Rectal smooth muscle tissue (tissue), 1 donor: ENCODE results near the gene FAM83G.
"Not testable (repeated sequence)": the region's sequence is repeated elsewhere in the genome, so short reads cannot be mapped to it uniquely, and the experiment has no call there.

Source experiments
- H3K27ac ChIP-seq: one replicate; pipeline ENCODE4 v1.7.0; 2013; ENCODE audit warnings: low read depth, low read length, inconsistent platforms
- H3K27me3 ChIP-seq: one replicate; pipeline ENCODE4 v1.7.0; 2013; ENCODE audit warnings: low read length; ENCODE audit not compliant: control insufficient read depth, insufficient read depth
- H3K36me3 ChIP-seq: one replicate; pipeline ENCODE4 v1.7.0; 2013; ENCODE audit warnings: low read length; ENCODE audit not compliant: control insufficient read depth, insufficient read depth
- H3K4me1 ChIP-seq: one replicate; pipeline ENCODE4 v1.7.0; 2013; ENCODE audit warnings: low read length; ENCODE audit not compliant: control insufficient read depth, insufficient read depth
- H3K4me3 ChIP-seq: one replicate; pipeline ENCODE4 v1.7.0; 2013; ENCODE audit warnings: low read length
- H3K9ac ChIP-seq: one replicate; pipeline ENCODE4 v1.7.0; 2013; ENCODE audit warnings: low read length

Gene FAM83G

DNA sequence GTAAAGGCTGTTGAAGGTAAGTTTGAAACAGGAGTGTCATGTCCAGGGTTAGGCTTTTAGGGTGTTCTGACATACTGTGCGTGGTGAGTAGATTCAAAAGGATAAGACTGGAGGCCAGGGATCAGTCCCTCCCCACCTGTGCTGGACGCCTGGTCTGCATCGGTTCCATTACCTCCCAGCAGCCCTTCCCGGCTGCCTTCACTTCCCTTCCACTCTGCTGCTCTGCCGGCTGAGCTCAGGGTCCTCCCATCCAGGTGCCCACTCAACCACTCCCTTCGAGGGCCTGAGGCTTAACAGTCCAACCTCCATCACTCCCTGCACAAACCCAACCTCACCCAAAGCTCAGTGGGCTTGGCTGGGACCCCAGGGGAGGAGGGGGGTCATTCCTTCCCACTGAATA is 56.7 kb downstream of the FAM83G start:
- Histone ChIP-seq H3K9ac (no peak overlapping the region), H3K27ac (no peak overlapping the region), H3K27me3 (no peaks in the 10 kb centered on the region), H3K4me3 (no peak overlapping the region), H3K36me3 (no peaks in the 10 kb centered on the region), H3K4me1 (no peaks in the 10 kb centered on the region)

- H3K9ac ChIP-seq = no peak overlapping the region
- no peaks in the 10 kb centered on the region for H3K27me3 ChIP-seq
- H3K27ac ChIP-seq = no peak overlapping the region
- no peaks in the 10 kb centered on the region for H3K4me1 ChIP-seq
- H3K36me3 ChIP-seq = no peaks in the 10 kb centered on the region
- H3K4me3 ChIP-seq = no peak overlapping the region
These were observed 58.0 kb downstream of the FAM83G start for GRCh38 chr17:18946536-18946935.

DNA sequence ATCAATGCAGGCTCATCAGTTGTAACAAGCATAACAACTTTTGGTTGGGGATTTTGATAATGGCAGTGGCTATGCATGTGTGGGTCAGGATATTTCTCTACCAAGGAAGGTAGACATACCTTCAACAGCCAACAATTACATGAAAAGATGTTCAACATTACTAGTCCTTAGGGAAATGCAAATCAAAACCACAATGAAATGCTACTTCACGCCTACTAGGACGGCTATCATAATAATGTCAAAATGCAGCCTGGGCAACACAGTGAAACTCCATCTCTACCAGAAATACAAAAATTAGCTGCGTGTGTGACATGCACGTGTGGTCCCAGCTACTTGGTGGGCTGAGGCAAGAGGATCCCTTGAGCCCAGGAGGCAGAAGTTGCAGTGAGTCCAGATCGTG is 59.9 kb downstream of the FAM83G start:
- H3K9ac ChIP-seq = no peak overlapping the region
- H3K27me3 ChIP-seq = no peaks in the 10 kb centered on the region
- no peak overlapping the region for H3K27ac ChIP-seq
- H3K4me3 ChIP-seq = no peak overlapping the region
- no peaks in the 10 kb centered on the region for H3K4me1 ChIP-seq
- no peaks in the 10 kb centered on the region for H3K36me3 ChIP-seq

- Histone ChIP-seq H3K9ac (no peak overlapping the region), H3K27me3 (no peaks in the 10 kb centered on the region), H3K4me3 (no peak overlapping the region), H3K27ac (no peak overlapping the region), H3K36me3 (no peaks in the 10 kb centered on the region), H3K4me1 (no peaks in the 10 kb centered on the region)
These were observed 65.9 kb downstream of the FAM83G start for GRCh38 chr17:18938692-18939023.

DNA sequence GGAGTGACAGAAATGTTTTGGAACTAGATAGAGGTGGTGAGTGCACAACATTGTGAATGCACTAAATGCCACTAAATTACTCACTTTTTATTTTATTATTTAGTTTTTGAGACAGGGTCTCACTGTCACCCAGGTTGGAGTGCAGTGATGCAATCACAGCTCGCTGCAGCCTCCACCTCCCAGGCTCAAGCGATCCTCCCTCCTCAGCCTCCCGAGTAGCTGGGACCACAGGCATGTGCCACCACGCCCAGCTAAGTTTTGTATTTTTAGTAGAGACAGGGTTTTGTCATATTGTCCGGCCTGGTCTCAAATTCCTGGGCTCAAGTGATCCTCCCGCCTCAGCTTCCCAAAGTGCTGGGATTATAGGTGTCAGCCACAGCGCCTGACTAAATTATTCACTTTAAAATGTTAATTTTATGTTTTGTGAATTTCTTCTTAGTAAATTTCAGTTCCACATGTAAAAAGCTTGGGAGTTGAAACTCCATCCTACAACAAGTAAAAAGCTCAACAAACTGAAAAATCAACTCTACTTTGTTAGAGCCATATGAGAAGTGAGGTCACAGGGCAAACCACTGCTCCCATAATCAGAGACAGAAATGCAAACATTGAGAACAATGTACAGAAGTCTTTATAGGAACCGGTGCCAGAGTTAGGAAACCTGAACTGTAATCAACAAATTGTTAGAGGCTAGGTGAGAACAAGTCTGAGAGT is 66.4 kb downstream of the FAM83G start:
- H3K4me3 ChIP-seq = no peak overlapping the region
- H3K9ac ChIP-seq = no peak overlapping the region
- no peaks in the 10 kb centered on the region for H3K27me3 ChIP-seq
- no peak overlapping the region for H3K27ac ChIP-seq
- H3K4me1 ChIP-seq = no peaks in the 10 kb centered on the region
- H3K36me3 ChIP-seq = no peaks in the 10 kb centered on the region

- no peaks in the 10 kb centered on the region for H3K4me1 ChIP-seq
- H3K9ac ChIP-seq = no peak overlapping the region
- no peaks in the 10 kb centered on the region for H3K27me3 ChIP-seq
- peaks cover 10% of the 10 kb centered on the region for H3K36me3 ChIP-seq
- no peak overlapping the region for H3K27ac ChIP-seq
- H3K4me3 ChIP-seq = no peak overlapping the region
These were observed 71.2 kb downstream of the FAM83G start for GRCh38 chr17:18933102-18934058.

GRCh38 chr17:18932360-18933055 is 72.1 kb downstream of the FAM83G start:
- no peaks in the 10 kb centered on the region for H3K27me3 ChIP-seq
- no peak overlapping the region for H3K4me3 ChIP-seq
- H3K4me1 ChIP-seq = no peaks in the 10 kb centered on the region
- H3K36me3 ChIP-seq = peaks cover 10% of the 10 kb centered on the region
- H3K9ac ChIP-seq = no peak overlapping the region
- no peak overlapping the region for H3K27ac ChIP-seq

DNA sequence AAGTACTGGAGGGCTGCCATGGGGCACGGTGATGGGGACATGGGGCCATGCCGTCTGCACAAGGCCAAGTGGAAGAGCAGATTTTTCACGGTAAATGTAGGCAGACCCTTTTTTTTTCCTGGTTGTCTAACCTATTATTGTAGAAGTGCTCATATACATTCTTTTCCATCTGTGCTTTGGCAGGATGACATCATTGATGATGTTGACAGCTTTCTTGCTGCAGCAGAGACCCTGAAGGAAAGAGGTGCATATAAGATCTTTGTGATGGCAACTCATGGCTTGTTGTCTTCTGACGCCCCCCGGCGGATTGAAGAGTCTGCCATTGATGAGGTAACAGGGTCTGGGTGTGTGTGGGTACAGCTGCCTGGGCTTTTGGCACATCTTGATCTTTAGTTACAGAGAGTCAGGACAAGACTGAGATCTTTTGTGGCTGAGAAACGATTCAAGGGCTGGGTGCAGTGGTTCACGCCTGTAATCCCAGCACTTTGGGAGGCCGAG is 75.9 kb downstream of the FAM83G start:
- Histone ChIP-seq H3K9ac (no peak overlapping the region), H3K4me1 (no peaks in the 10 kb centered on the region), H3K27ac (no peak overlapping the region), H3K36me3 (peaks cover 12% of the 10 kb centered on the region), H3K4me3 (no peak overlapping the region), H3K27me3 (no peaks in the 10 kb centered on the region)

DNA sequence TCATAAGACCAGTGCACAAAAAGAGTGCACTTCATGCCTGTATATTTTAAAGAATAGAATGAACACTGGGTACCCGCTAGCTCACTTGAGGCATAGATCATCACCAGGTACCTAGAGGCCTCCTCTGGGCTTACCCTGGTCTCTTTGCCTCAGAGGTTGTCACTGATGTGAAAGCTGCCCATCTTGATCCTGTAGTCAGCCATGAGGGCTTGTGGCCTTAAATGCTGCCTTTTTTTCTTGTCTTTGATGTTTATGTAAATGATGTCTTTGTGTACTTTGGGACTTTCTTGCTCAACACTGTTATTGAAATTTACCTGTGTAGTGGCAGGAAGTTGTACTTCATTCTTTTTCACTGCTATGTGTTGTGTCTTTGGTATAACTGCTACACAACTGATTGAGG is 79.4 kb downstream of the FAM83G start:
- Histone ChIP-seq H3K27me3 (no peaks in the 10 kb centered on the region), H3K4me1 (peaks cover 14% of the 10 kb centered on the region), H3K36me3 (peaks cover 5% of the 10 kb centered on the region), H3K27ac (no peak overlapping the region), H3K4me3 (no peak overlapping the region), H3K9ac (no peak overlapping the region)

DNA sequence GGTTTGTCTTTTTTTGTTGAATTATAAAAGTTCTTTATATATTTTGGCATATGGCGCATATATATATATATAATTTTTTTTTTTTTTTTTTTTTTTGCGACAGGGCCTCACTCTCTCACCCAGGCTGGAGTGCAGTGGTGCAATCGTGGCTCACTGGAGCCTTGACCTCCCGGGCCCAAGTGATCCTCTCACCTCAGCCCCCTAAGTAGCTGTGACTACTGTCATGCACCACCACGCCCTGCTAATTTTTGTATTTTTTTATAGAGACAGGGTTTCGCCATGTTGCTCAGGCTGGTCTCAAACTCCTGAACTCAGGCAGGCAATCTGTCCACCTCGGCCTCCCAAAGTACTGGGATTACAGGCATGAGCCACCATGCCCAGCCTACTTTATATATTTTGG is 82.0 kb downstream of the FAM83G start:
- H3K36me3 ChIP-seq, H3K27me3 ChIP-seq, H3K27ac ChIP-seq, H3K9ac ChIP-seq, H3K4me3 ChIP-seq: not testable (repeated sequence)
- peaks cover 14% of the 10 kb centered on the region for H3K4me1 ChIP-seq

DNA sequence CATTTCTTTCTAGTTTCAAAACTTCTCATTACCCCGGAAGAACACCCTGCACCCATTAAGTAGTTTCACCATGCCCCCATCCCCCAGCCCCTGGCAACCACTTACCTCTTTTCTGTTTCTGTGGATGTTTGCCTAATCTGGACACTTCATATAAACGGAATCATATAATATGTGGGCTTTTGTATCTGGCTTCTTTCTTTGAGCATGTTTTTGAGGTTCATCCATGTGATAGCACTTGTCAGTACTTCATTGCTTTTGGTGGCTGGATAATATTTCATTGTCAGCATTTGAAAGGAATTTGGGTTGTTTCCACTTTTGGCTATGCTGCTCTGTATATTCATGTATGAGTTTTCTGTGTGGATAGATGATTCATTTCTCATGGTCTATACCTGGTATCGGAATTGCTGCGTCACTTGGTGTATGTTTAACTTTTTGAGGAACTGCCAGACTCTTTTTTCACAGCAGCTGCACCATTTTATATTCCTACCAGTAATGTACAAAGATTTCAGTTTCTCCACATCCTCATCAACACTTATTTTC is 82.6 kb downstream of the FAM83G start:
- Histone ChIP-seq H3K27me3 (no peaks in the 10 kb centered on the region), H3K4me1 (peaks cover 14% of the 10 kb centered on the region), H3K27ac (peak overlapping the region; percentile 38), H3K36me3 (peaks cover 7% of the 10 kb centered on the region), H3K4me3 (no peak overlapping the region), H3K9ac (no peak overlapping the region)

- no peak overlapping the region for H3K4me3 ChIP-seq
- H3K27me3 ChIP-seq = no peaks in the 10 kb centered on the region
- peaks cover 14% of the 10 kb centered on the region for H3K4me1 ChIP-seq
- H3K27ac ChIP-seq = peak overlapping the region; percentile 38
- no peak overlapping the region for H3K9ac ChIP-seq
- H3K36me3 ChIP-seq = peaks cover 5% of the 10 kb centered on the region
These were observed 83.1 kb downstream of the FAM83G start for GRCh38 chr17:18921485-18921884.
